Measurements from ENCODE around the gene RERE. TPM values are rescaled to one million over a fixed set of nuclear protein-coding genes. Genes with fewer than 3 reads are reported as not detected.

RERE gene
- total RNA-seq, 1 experiment from 2014 or later: 73.4 TPM

DNA sequence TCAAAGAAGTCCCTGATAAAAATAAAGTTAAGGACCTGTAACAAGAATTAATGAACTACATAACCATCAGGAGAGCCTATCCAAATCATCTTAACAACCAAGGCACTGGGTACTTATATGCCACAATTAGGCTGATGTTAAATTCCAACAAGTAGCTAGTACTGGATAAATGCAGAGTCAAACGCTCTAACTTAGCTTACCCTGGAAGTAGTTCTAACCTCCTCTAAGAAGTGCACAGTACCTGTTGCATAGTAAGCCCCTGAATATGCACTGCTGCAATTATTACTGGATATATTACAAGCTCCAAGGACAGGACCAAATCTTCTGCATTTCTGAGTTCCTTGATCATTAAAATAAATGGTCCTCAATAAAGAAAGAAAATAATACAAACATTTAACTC lies 125.8 kb downstream of the RERE start:
- POLR2A ChIA-PET (ENCODE audit: unreplicated experiment): no interaction called here
- Histone ChIP-seq H3K4me2 (no peak overlapping the region), H3K36me3 (ENCODE audit: low read depth) (no peaks in the 10 kb centered on the region), H4K20me1 (ENCODE audit: insufficient read depth) (peaks cover 6% of the 10 kb centered on the region), H3K79me2 (ENCODE audit: low read depth) (peaks cover 88% of the 10 kb centered on the region), H3K9me3 (ENCODE audit: insufficient read depth, low read depth) (no peaks in the 10 kb centered on the region), H3K9me2 (ENCODE audit: insufficient read depth) (no peaks in the 10 kb centered on the region), H3K27ac (no peak overlapping the region), H3K27me3 (ENCODE audit: insufficient read depth, low read depth) (no peaks in the 10 kb centered on the region), H2AFZ (no peak overlapping the region), H3K4me3 (no peak overlapping the region), H3K4me1 (replicated peaks; ENCODE audit: insufficient read depth) (no peaks in the 10 kb centered on the region), H3F3A (ENCODE audit: insufficient read depth, low read depth) (no peaks in the 10 kb centered on the region; the same call in 1 of the 2 replicates)
- CTCF ChIA-PET: no interaction called here
- BruUV-seq (replicated peaks): no TSS peak
- intact Hi-C loops (cut with micrococcal nuclease; ENCODE audit: unreplicated experiment): no loop called here
- no peak for DNase-seq
- TF ChIP-seq, protein P1, sequence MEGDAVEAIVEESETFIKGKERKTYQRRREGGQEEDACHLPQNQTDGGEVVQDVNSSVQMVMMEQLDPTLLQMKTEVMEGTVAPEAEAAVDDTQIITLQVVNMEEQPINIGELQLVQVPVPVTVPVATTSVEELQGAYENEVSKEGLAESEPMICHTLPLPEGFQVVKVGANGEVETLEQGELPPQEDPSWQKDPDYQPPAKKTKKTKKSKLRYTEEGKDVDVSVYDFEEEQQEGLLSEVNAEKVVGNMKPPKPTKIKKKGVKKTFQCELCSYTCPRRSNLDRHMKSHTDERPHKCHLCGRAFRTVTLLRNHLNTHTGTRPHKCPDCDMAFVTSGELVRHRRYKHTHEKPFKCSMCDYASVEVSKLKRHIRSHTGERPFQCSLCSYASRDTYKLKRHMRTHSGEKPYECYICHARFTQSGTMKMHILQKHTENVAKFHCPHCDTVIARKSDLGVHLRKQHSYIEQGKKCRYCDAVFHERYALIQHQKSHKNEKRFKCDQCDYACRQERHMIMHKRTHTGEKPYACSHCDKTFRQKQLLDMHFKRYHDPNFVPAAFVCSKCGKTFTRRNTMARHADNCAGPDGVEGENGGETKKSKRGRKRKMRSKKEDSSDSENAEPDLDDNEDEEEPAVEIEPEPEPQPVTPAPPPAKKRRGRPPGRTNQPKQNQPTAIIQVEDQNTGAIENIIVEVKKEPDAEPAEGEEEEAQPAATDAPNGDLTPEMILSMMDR (conservative IDR thresholded peaks at IDR 0.05): no peak
- no peak for TF ChIP-seq EZH2 (IDR thresholded peaks at IDR 0.05; ENCODE audit: low read depth)

DNA sequence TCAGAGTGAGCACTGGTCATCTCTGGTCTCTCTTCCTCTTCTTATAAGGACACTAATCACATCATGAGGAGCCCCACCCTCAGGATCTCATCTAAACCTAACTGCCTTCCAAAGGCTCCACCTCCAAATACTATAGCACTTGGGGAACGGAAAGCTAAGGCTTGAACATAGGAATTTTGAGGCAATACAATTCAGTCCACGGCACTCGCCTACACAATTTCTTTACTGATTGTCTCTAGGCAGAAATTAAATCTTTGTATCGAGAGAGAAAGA lies 127.3 kb downstream of the RERE start:
- POLR2A ChIA-PET (ENCODE audit: unreplicated experiment): no interaction called here
- intact Hi-C loops (cut with micrococcal nuclease; ENCODE audit: unreplicated experiment): no loop called here
- no peak overlapping the region for H3K27ac ChIP-seq
- H3F3A ChIP-seq (ENCODE audit: insufficient read depth, low read depth): no peaks in the 10 kb centered on the region; the same call in 1 of the 2 replicates
- no peaks in the 10 kb centered on the region for H3K27me3 ChIP-seq (ENCODE audit: insufficient read depth, low read depth)
- BruUV-seq (replicated peaks): no TSS peak
- no peak overlapping the region for H2AFZ ChIP-seq
- CTCF ChIA-PET: no interaction called here
- no peak overlapping the region for H3K4me2 ChIP-seq
- H4K20me1 ChIP-seq (ENCODE audit: insufficient read depth): peaks cover 4% of the 10 kb centered on the region
- H3K79me2 ChIP-seq (ENCODE audit: low read depth): peaks cover 85% of the 10 kb centered on the region
- no peaks in the 10 kb centered on the region for H3K4me1 ChIP-seq (replicated peaks; ENCODE audit: insufficient read depth)
- no peak overlapping the region for H3K4me3 ChIP-seq
- no peaks in the 10 kb centered on the region for H3K36me3 ChIP-seq (ENCODE audit: low read depth)
- TF ChIP-seq, protein P1 (conservative IDR thresholded peaks at IDR 0.05): no peak
- TF ChIP-seq EZH2 (IDR thresholded peaks at IDR 0.05; ENCODE audit: low read depth): no peak
- H3K9me3 ChIP-seq (ENCODE audit: insufficient read depth, low read depth): no peaks in the 10 kb centered on the region
- no peaks in the 10 kb centered on the region for H3K9me2 ChIP-seq (ENCODE audit: insufficient read depth)
- DNase-seq: no peak

DNA sequence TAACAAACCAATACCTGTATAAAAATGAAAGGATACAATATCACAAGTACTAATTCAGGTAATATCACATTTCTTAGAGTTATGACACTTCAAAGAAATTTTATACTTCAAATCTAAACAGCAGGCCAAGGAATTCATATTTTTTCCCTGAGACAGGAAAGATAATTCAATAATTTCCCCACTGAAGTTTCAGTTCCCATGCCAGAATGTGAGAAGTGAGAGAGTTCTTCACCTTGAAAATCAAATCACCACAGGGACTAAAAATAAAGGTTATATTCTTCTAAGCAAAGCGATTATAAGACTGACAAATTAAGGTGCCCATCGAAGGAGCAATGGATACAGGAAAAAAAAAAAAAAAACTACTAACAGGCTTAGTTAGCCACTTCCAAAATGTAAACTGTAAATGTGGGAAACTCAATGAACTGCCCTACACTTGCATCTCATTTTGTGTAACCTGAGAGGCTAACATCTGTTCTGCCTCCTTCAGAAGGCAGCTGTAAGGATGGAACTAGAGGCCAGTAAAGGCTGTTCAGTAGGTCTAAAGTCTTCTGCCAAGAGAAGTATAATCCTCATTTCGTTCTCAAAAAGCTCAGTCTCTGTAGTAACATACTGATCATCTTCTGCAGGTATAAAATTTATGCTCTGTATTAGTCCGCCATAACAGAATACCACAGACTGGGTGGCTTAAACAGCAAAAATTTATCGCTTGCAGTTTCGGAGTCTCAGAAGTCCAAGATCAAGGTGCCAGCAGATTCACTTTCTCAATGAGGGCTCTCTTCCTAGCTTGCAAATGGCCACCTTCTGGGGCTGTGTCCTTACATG lies 127.8 kb downstream of the RERE start:
- CTCF ChIA-PET: no interaction called here
- Histone ChIP-seq H3F3A (ENCODE audit: insufficient read depth, low read depth) (no peaks in the 10 kb centered on the region; the same call in 1 of the 2 replicates), H3K27ac (no peak overlapping the region), H3K79me2 (ENCODE audit: low read depth) (peaks cover 84% of the 10 kb centered on the region), H4K20me1 (ENCODE audit: insufficient read depth) (peaks cover 4% of the 10 kb centered on the region), H3K9me3 (ENCODE audit: insufficient read depth, low read depth) (no peaks in the 10 kb centered on the region), H3K36me3 (ENCODE audit: low read depth) (no peaks in the 10 kb centered on the region), H3K4me2 (no peak overlapping the region), H3K4me3 (no peak overlapping the region), H2AFZ (no peak overlapping the region), H3K27me3 (ENCODE audit: insufficient read depth, low read depth) (no peaks in the 10 kb centered on the region), H3K4me1 (replicated peaks; ENCODE audit: insufficient read depth) (no peaks in the 10 kb centered on the region), H3K9me2 (ENCODE audit: insufficient read depth) (no peaks in the 10 kb centered on the region)
- POLR2A ChIA-PET (ENCODE audit: unreplicated experiment): no interaction called here
- no peak for DNase-seq
- intact Hi-C loops (cut with micrococcal nuclease; ENCODE audit: unreplicated experiment): no loop called here
- no TSS peak for BruUV-seq (replicated peaks)
- TF ChIP-seq, protein P1 (conservative IDR thresholded peaks at IDR 0.05): no peak

Data from PC-9 (cell line).